GM12891 (cell line): ENCODE results near the gene SNX18.

Experiments
- PAX5 ChIP-seq: IDR thresholded peaks from 2 replicates; pipeline ENCODE4 v1.6.1; 2011; ENCODE audit warnings: low read length, moderate library complexity, mild to moderate bottlenecking; ENCODE audit not compliant: insufficient read depth, severe bottlenecking
- POLR2A ChIP-seq: IDR thresholded peaks from 2 replicates; pipeline ENCODE4 v1.6.1; 2011; ENCODE audit warnings: low read depth, low read length, control low read depth
- POLR2AphosphoS5 ChIP-seq: IDR thresholded peaks from 2 replicates; pipeline ENCODE4 v1.6.1; 2011; ENCODE audit warnings: low read depth, low read length, control low read depth
- POU2F2 ChIP-seq: IDR thresholded peaks from 2 replicates; pipeline ENCODE4 v1.6.1; 2011; ENCODE audit warnings: low read depth, mild to moderate bottlenecking, control low read depth, low read length, moderate library complexity

- TF ChIP-seq POLR2AphosphoS5 (no peak), PAX5 (no peak), POLR2A (no peak), POU2F2 (no peak)
These were observed 36.2 kb downstream of the SNX18 start for GRCh38 chr5:54553659-54554207.
